HL-60 (cell line): Measurements from ENCODE around the gene PTX3.

Source experiments
- CTCF ChIP-seq: IDR thresholded peaks from one replicate; pipeline ENCODE4 v1.5.1; 2011; ENCODE audit warnings: low read length, control low read depth, inconsistent platforms; ENCODE audit not compliant: insufficient read depth
- GABPA ChIP-seq: IDR thresholded peaks from 2 replicates; pipeline ENCODE4 v1.6.1; 2012; ENCODE audit warnings: low read depth
- POLR2AphosphoS5 ChIP-seq: IDR thresholded peaks from 2 replicates; pipeline ENCODE4 v1.6.1; 2012; ENCODE audit warnings: low read depth
- REST ChIP-seq: IDR thresholded peaks from 2 replicates; pipeline ENCODE4 v1.6.1; 2012; ENCODE audit warnings: low read depth; ENCODE audit not compliant: insufficient replicate concordance
- SPI1 ChIP-seq: IDR thresholded peaks from 2 replicates; pipeline ENCODE4 v1.6.1; 2012; ENCODE audit warnings: low read depth, mild to moderate bottlenecking, borderline replicate concordance

GRCh38 chr3:157453824-157454223 lies 17.2 kb downstream of the PTX3 start:
- TF ChIP-seq REST (no peak), CTCF (no peak), POLR2AphosphoS5 (no peak), GABPA (no peak), SPI1 (no peak)
